Measurements from ENCODE around the gene LAMTOR4.
A peak's percentile ranks its signal among the peaks of the same experiment; 100 is the strongest.
"Not testable (repeated sequence)": the region's sequence is repeated elsewhere in the genome, so short reads cannot be mapped to it uniquely, and the experiment has no call there.

Gene LAMTOR4

DNA sequence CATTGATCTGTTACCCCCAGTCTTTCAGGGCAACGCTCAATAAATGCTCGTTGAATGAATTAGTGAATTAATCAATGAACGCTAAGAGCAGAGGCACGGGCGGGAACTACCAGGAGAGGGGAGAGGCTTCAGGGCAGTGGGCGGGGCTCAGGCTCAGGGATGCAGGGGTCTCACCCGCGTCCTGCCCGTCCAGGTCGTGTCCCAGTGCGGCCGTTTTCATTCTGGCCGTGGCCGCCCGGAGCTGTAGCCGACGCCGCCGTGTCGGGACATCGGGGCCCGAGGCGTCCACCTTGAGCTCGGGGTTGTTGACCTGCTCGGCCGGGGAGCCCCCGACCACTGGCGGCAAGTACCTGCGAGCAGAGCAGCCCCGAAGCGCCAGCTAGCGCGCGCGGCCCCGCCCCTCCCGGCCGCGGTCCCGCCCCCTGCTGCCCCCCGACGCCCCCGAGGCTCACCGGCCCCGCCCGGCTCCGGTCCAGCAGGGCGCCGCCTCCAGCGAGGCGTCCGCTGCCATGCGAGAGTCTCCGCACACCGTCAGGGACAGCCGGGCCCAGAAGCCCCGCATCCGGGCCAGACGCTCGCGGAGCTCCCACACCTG is 22.5 kb downstream of the LAMTOR4 start:
- no peak for DNase-seq (ENCODE audit: low spot score)

DNA sequence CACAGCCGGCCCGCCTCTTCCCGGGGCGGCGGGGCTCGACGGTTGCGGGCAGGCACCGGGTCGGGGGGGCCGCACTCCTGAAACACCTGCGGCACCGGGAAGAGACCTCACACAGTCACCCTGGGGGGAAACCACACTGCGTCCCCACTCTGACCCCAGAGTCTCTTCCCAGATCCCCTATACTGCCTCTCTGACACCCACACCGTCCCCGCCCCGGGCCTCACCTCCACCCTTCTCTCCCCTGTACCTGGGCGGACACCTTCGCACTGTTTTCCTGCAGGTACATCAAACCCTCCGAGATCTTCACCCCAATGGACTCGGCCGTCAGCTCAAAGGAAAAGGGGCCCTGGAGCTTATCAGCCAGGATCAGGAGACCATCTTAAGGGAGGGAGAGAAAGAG is 23.1 kb downstream of the LAMTOR4 start:
- no peak for DNase-seq (ENCODE audit: low spot score)

DNA sequence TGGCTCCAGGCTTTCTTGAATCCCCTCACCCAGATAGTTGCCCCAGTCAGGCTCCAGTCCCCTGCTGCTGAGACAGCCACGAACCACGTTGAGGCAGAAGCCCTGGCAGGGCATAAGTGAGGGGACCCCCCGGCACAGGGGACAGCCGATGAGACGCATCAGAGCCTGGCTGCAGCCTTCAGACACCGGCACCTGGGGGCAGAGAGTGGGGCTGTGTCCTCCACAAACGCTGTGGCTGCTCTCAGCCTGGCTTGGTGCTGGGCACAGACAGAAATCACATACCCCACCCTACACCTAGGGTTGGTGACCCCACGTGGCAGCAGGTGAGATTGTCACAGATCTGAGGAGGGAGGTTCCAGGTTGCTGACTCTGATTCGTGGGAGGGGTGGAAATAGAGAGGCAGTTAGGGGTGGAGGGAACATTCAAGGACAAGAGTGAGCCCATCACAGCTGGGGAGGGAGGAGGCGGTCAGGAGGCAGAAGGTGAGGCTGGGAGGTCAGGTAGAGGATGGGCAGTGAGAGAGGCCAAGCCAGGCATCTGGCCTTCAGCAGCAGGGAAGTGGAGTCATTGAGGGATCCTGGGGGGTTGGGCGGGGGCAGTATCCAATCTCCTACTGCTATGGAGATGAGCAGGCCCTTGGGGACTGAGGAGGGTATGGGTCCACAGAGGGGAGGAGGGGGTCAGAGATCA is 25.2 kb downstream of the LAMTOR4 start:
- DNase-seq (ENCODE audit: low spot score): no peak

DNA sequence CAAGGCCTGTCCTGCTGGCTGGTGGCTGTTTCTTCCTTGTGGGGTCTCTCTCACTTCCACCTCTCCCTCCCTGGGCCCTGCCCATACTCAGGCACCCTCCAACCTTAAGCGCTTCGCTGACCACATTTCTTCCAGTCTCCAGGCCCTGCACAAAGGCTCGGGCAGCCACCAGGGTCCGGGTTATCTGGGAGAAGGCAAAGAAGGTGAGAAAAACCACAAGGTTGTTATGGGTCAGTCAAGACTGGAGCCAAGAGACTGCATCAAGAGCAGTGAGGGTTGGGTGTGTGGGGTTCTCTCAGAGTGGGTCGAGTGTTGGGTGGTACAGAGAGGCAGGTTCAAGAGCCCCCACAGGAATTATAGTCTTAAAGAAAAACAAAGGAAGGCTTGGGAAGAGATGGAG is 25.9 kb downstream of the LAMTOR4 start:
- no peak for DNase-seq (ENCODE audit: low spot score)

DNA sequence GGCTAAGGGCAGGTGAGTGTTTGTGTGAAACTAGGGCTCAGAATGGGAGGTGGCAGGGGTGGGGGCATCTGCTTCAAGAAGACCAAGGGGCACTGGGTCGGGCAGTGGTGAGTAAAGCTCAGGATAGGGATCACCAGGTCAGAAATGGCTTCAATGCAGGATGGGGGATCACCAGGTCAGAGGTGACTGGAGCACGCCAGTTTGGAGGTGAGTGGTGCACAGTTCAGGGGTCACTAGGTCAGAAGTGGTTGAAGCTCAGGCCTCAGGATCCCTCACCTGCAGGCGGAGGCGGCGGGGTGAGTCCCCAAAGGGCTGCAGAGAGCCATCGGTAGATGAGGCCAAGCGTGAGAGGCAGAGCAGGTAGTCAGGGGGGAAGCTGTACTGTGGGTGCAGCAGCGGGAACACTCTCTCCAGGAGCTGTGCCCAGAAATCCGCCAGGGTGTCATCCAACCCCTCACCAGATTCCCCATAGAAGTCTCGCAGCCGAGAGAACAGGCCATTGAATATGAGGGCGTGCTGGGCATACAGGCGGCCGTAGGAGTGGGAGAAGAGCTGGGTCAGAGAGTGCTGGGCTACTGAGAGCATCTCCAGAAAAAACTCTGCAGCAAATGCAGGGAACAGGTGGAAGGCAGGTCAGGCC is 26.7 kb downstream of the LAMTOR4 start:
- DNase-seq (ENCODE audit: low spot score): no peak

DNA sequence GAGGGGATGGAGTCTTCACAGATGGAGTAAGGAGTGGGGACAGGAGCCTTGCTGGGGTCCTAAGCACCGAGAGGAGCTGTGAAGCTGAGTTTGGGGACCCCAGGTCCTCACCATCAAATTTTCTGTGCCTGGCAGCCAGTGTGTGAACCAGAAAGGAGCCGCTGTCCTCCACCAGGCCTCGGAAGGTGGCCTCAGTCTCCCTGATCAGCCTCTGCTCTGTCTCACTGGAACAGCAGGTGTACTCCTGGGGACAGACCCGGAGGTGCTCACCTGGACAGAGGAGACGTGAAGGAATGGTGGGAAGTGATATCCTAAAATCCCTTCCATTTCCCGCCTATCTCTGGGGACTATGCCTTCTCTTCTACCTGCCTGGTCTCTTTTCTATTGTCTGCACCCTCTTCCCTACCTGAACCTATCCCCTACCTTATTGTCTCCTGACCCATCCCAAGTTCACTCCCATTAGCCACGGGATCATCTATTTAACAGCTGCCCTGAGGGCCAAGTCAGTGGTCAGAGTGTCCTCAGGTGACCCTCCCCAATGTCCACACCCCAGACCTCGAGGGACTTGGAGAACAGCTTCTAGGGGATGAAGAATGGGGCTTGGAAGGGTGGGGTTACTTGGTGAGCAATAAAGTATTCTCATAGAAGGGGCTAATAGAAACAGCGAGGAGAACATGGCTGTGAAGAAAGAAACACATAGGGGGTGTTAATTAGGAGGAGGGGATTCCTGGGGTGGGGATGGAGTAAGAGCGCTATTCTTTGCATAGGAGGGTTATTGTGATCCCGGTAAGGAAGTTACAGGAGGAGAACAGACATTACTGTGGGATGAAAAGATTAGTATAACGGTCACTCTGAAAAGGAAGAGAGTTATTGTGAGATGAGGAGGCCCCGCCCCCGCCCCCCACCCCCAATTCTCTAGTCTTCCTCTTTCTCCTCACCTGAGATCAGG is 27.7 kb downstream of the LAMTOR4 start:
- no peak for DNase-seq (ENCODE audit: low spot score)

DNA sequence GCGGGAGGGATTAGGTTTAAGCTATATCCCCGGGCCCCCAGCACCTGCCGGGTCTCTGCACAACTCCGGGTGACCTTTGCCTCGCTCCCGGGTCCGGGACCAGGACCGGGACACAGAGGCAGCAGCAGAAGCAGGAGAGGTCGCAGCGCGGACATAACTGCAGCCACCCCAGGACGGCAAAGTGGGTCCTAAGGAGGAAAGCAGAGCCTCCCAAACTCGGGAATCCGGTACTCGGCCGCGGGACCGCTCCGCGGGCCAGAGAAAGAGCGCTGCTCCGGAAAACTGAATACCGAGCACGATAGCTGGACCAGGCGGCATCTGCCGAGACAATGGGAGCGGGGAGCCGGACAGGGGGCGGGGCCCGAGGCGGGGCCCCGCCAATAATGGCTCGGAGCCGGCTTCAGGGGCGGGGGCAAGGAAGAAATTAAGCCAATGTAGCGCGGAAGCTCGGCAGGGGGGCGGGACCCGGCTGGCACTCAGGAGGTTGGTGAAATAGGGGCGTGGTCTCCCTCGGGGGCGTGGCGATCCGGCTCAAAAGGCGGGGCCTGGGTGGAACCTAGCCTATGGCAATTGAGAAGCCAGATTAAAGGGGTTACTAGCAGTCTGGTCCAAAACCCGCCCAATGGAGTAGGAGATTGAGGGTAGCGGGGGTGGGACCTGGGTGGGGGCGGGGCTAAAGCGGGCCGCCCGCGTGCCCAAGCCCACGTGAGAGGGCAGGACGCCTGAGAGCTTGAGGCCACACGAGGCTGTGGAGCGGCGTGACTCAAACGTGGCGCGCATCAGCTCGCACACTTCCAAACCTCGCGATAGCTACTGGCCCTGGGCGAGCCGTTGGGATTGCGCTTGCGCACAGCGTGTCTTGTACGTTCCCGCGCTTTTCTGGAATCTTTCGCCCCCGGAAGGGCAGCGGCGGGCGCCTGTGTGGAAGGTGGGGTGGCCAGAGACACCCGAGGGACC is 28.6 kb downstream of the LAMTOR4 start, which contains the start of the genes GPC2 and STAG3:
Gene GPC2, minus strand, starts transcription at position 337 of the 957 bp plus-strand sequence. Its CDS starts 182 bp downstream, at position 155.
Gene STAG3, plus strand, starts transcription at position 874 of the 957 bp plus-strand sequence. CDS start 2,639 bp downstream, outside the sequence.
- peak; percentile 95 for DNase-seq (ENCODE audit: low spot score)

DNA sequence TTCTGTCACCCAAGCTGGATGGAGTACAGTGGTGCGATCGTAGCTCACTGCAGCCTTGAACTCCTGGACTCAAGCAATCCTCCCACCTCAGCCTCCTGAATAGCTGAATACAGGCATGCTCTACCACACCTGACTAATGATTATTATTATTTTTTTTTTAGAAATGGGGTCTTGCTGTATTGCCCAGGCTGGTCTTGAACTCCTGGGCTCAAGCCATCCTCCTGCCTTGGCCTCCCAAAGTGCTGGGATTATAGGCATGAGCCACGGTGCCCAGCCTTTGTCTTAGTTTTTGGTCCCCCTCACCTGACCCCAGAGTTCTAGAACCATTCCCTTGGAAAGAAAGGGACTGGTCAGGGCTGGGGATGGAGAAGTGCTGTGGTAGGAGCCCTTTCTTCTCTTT is 31.4 kb downstream of the LAMTOR4 start:
- not testable (repeated sequence) for DNase-seq (ENCODE audit: low spot score)

DNA sequence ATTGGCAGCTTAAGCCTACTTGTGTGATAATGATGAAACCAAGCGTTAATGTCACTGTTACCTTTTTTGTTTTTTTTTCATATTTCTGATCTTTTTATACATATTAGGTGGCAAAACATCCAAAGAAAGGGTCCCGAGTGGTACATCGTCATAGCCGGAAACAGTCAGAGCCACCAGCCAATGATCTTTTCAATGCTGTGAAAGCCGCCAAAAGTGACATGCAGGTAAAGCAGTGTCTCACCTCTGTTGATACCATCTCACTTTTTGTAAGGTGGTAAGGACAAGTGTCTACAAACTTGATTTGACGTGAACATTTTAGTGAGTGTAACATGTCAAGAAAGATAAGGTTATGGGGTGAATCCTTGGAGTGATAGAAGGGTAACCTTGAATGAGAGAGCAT is 33.9 kb downstream of the LAMTOR4 start:
- not testable (repeated sequence) for DNase-seq (ENCODE audit: low spot score)

DNA sequence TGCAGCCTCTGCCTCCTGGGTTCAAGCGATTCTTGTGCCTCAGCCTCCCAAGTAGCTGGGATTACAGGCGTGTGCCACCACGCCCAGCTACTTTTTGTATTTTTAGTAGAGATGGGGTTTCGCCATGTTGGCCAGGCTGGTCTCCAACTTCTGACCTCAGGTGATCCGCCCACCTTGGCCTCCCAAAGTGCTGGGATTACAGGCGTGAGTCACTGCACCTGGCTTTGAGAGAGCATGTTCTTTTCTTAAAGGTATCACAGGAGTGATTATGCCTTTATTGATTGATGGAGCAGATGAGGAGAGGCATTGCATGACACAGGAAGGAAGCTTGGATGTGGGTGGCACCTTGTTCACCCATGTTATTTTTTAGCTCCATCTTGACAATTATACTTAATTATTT is 34.4 kb downstream of the LAMTOR4 start:
- DNase-seq (ENCODE audit: low spot score): not testable (repeated sequence)

DNA sequence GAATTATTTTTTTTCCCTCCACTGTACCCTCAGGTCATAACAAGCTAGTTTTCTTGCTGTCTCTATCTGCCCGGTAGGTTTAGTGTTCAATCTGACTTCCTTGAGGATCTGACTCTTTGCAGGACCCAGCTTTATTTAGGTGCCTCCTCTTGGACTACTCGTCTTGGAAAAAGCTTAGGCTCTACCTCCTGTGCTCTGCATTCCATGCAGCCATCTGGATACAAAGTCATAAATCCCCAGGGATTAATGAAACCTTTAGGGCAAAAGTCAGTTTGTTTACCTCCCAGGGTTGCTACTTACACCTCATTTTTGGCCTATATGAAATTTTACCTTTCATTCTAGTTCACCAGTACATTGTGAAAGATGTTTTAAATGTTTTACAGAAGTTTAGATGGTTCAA is 37.0 kb downstream of the LAMTOR4 start:
- no peak for DNase-seq (ENCODE audit: low spot score)

DNA sequence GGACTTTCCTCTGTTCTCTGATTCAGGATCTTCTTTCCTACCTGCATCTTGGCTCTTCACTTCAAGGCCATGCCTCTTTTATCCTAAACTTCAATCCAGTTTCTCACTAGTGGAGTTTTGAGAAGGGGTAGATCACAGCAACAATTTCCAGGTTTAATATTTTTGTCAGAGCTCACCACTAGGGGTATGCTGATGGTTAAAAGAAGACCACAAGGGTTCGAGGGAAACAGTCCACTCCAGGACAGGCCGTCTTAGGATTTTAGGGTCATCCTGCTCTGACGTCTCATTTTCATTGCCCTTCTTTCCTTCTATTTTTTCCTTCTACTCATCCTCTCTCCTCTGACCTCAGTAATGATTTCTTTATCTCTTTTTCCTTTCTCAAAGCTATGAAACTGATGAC is 40.3 kb downstream of the LAMTOR4 start:
- DNase-seq (ENCODE audit: low spot score): no peak

DNA sequence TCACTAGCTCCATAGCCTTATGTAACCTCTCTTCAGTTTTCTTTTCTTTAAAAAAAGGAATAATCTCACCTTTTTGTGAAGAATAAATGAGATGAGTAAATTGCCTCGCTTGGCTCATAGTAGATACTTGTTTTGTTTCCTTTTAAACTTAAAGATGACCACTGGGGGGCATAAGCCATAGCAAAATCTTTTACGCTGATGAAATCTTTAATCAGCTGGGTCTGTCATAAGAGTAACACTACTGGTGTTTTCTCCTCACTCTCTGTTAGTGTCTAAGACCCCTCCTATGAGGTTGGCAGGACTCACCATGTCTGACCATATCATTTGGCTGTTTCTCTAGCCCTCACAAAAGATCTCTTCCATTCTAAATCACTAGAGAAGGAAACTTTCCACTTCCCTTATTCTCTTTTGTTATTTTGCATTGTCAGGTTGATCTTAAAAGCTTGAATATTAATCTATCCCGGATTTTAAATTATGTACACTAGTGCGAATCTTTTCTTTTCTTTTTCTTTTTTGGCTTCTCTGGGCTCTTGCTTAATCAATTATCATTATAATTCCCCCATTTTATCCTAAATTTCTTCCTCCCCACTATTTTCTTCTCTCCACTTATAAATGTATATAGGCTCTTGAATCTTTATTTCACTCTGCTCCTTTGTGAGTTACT is 41.5 kb downstream of the LAMTOR4 start:
- DNase-seq (ENCODE audit: low spot score): no peak

DNA sequence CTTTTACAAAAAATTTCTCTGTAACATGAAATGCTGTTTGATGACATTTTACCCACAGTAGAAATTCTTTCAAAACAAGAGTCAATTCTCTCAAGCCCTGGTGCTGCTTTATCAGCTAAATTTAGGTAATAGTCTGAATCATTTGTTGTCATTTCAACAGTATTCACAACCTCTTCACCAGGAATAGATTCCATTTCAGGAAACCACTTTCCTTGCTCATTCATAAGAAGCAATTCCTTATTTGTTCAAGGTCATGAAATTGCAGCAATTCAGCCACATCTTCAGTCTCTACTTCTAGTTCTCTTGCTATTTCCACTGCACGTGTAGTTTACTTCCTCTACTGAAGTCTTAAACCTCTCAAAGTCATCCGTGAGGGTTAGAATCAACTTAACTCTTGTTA is 43.1 kb downstream of the LAMTOR4 start:
- no peak for DNase-seq (ENCODE audit: low spot score)

DNA sequence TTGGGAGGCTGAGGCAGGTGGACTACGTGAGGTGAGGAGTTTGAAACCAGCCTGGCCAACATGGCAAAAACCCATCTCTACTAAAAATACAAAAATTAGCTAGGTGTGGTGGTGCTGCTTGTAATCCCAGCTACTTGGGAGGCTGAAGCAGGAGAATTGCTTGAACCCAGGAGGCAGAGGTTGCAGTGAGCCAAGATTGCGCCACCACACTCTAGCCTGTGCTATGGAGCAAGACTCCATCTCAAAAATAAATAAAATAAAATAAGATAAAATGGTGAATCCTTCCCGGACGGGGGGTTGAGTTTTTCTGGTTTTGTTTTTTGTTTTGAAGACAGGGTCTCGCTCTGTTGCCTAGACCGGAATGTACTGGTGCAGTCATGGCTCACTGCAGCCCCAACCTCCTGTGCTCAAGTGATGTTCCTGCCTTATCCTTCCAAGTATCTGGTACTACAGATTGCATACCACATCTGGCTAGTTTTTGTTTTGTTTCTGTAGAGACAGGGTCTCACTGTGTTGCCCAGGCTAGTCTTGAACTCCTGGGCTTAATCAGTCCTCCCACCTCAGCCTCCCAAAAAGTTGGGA is 43.7 kb downstream of the LAMTOR4 start:
- DNase-seq (ENCODE audit: low spot score): not testable (repeated sequence)

DNA sequence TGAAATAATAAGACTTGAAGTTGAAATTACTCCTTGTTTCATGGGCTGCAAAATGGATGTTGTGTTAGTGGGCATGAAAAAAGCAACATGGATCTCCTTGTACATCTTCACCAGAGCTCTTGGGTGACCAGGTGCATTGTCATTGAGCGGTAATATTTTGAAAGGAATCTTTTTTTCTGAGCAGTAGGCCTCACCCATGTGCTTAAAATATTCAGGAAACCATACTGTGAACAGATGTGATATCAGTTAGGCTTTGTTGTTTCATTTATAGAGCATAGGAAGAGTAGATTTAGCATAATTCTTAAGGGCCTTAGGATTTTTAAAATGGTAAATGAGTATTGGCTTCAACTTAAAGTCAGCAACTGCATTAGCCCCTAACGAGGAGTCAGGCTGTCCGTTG is 44.3 kb downstream of the LAMTOR4 start:
- DNase-seq (ENCODE audit: low spot score): no peak

DNA sequence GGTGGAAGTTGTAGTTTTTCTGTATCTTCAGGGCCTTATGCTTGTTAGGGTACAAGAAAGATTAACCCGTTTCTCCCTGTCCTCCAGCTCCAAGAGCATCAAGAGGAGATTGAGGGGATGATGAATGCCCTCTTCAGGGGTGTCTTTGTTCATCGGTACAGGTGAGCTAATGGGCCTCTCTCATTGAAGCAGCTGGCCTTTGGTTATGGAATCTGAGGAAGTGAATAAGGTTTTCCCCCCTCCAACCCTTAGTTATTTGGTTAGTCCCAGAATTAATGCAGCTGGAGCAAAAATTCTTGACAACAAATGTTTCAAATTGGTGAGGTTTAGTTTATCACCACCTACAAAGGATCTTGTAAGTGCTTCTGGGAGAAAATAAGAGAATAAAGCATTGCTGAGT is 46.5 kb downstream of the LAMTOR4 start:
- DNase-seq (ENCODE audit: low spot score): no peak

DNA sequence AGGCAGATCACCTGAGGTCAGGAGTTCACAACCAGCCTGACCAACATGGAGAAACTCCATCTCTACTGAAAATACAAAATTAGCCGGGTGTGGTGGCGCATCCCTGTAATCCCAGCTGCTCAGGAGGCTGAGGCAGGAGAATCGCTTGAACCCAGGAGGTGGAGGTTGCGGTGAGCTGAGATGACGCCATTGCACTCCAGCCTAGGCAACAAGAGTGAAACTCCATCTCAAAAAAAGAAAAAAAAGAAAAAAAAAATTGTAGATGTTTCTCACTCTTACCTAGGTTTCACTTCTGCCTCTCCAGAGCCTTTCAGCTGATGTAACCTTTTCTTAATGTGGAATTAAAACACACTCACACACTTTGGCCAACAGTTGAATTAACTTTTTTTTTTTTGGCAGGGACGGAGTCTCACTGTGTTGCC is 47.2 kb downstream of the LAMTOR4 start:
- DNase-seq (ENCODE audit: low spot score): not testable (repeated sequence)

DNA sequence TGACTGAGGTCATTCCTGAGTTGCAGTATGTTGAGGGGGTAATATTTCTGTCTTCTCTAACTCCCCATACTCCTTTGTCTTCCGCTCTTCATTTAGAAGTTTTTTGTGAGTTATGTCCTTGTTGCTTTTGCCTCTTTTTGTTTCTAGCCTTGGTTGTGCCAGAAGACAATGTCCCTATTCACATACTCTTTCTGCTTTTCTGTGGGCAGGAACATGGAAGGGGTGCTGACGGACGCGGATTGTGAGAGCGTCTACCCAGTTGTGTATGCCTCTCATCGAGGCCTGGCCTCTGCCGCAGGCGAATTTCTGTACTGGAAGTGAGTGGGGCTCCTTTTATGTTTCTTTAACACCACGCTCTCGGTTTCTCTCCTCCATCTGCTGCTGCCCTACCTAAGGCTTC is 49.5 kb downstream of the LAMTOR4 start:
- DNase-seq (ENCODE audit: low spot score): no peak

DNA sequence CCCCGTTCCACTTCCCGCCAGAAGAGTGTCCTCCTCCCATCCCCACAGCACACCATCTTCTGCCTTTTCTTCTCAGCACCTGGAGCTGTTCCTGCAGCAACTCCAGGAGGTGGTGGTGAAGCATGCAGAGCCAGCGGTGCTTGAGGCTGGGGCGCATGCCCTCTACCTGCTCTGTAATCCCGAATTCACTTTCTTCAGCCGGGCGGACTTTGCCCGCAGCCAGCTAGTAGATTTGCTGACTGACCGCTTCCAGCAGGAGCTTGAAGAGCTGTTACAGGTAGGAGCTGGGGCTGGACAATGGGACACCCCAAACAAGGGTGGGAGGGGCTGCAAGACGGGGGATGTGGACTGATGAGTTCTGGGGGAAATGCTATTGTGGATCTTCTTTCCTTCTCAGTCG is 52.0 kb downstream of the LAMTOR4 start:
- DNase-seq (ENCODE audit: low spot score): no peak

Data from Ammon's horn (tissue), 1 donor.